Stimulated activated CD8-positive, alpha-beta memory T cell treated with anti-CD3 and anti-CD28 coated beads, Interleukin-7, amount 100 ng/mL, for 4 hours (primary cell): Measurements from ENCODE around the gene FAM181B.

Experiments
- DNase-seq, 2 donors: peaks; one replicate each; pipeline ENCODE4 v3.0.0-alpha.2; 2020; ENCODE audit warnings: low read depth in 2 of 2

The FAM181B gene

DNA sequence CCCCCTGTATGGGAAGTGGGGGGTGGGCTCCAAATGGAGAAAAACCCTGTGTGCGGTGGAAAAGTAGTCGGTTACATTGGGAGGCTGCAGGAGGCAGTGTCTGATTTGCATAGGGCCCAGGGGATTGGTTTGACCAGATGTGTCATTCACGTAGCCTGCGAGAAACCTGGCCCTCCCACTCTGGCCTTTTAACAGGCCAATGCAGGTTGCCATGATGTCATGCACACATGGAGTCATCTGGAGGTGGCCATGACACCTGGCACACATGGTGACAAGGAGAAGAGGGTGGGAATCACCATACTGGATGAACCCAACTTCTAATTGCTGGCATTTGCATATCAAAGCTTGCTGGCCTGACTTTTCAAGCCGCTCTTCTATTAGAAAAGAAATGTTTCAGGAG is 50.6 kb downstream of the FAM181B start:
- no peak for DNase-seq

DNA sequence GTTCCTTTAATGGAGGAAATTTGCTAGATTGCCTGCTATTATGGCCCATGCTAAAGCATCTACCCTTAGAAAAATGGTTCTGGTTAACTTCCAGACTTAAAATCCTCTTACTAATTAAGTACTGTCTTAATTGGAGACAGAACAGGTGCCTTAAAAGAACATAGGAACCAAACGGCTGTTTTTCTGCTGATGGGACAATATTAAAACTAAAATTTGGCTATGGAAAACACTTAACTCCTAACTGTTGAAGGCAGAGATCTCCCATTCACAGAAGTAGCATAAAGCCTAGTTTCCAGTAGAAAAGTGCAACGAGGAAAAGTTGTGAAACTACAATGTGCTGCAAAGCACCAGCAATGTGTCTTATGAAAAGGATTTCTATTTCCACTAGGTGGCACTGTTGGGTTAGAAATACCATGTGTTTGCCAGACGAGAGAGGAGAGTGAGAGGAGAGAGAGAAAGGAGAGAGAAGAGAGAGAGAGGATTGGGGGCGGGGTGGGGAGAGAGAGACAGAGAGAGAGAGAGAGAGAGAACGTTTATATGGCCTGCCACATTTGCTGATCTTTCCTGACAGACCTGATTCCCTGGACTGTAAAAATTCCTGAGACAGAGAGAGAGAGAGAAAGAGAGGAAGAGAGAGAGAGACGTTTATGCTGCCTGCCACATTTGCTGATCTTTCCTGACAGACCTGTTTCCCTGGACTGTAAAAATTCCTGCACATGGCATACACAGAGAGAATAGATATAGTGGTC is 51.5 kb downstream of the FAM181B start:
- no peak for DNase-seq

DNA sequence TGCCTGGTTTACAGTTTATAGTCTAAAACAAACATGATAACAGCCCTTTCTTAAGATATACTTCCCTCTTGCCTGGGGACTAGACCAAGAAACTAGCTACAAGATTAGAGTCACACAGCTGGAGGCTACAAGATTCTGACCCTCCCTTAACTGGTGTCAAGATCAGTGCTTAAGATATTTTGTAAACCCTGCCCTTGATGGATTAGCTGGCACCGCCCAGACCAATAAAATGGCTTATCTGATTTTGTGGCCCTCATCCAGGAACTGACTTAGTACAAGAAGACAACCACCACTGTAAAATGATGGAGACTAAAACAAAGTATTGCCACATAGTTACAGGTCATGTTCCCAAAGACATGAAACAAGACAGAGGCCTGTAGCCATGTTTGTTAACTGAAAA is 53.4 kb downstream of the FAM181B start:
- DNase-seq, result no peak
